HEK293 (cell line): ENCODE results near the gene ADGRF3.
"Not testable (repeated sequence)": the region's sequence is repeated elsewhere in the genome, so short reads cannot be mapped to it uniquely, and the experiment has no call there.

ENCODE experiments used
- CTCF ChIA-PET: fragments of 350-600 bp; formaldehyde crosslinking; extraction: SDS; loops from one replicate; lab custom pipeline; 2021; ENCODE audit warnings: antibody characterized with exemption; lab: Yijun Ruan, JAX
- POLR2A ChIA-PET: fragments of 300-600 bp; formaldehyde crosslinking; extraction: SDS; loops from one replicate; lab custom pipeline; 2020; ENCODE audit warnings: antibody characterized with exemption, inconsistent platforms; lab: Yijun Ruan, JAX
- H3K27ac ChIP-seq: fragments of 200-500 bp; sonication (Bioruptor generic); 2 replicates; pipeline ENCODE4 v1.5.1; 2014; ENCODE audit warnings: low read depth, low read length, control low read depth, inconsistent platforms; ENCODE audit errors: extremely low read depth
- H3K36me3 ChIP-seq, 2 experiments: fragments of 200-500 bp in 1 of 2; sonication (Bioruptor generic) in 1 of 2; 1 replicate in 1 of 2; 2 replicates in 1 of 2; pipeline ENCODE4 v1.5.1; 2014 to 2017; ENCODE audit warnings: inconsistent platforms in 2 of 2, low read length in 2 of 2; ENCODE audit not compliant: control insufficient read depth in 2 of 2, insufficient read depth in 1 of 2
- H3K4me1 ChIP-seq: fragments of 200-500 bp; sonication (Bioruptor generic); 2 replicates; pipeline ENCODE4 v1.5.1; 2014; ENCODE audit warnings: mild to moderate bottlenecking, low read length, inconsistent platforms; ENCODE audit not compliant: control insufficient read depth, insufficient read depth
- H3K4me3 ChIP-seq: 2 replicates; pipeline ENCODE4 v1.5.1; 2011; ENCODE audit warnings: low read depth, mild to moderate bottlenecking, control low read depth, low read length, moderate library complexity
- H3K9me3 ChIP-seq: fragments of 200-500 bp; sonication (Bioruptor generic); 2 replicates; pipeline ENCODE4 v1.5.1; 2014; ENCODE audit warnings: low read depth, low read length, inconsistent platforms; ENCODE audit not compliant: control insufficient read depth, insufficient read depth
- IKZF3 ChIP-seq: fragments of 450-650 bp; IDR thresholded peaks from 2 replicates; pipeline ENCODE4 v1.5.0; 2018; ENCODE audit warnings: missing biosample characterization, mild to moderate bottlenecking, missing genetic modification characterization, moderate library complexity
- PRDM6 ChIP-seq: fragments of 450-650 bp; formaldehyde crosslinking; IDR thresholded peaks from 2 replicates; pipeline ENCODE4 v1.5.1; 2017; ENCODE audit warnings: missing biosample characterization, missing genetic modification characterization
- ZNF148 ChIP-seq: fragments of 450-650 bp; formaldehyde crosslinking; IDR thresholded peaks from 2 replicates; pipeline ENCODE4 v1.5.0; 2017; ENCODE audit warnings: missing biosample characterization, missing genetic modification characterization, borderline replicate concordance
- ZNF202 ChIP-seq: fragments of 450-650 bp; formaldehyde crosslinking; IDR thresholded peaks from 2 replicates; pipeline ENCODE4 v1.5.1; 2016; ENCODE audit warnings: missing biosample characterization, missing genetic modification characterization, borderline replicate concordance
- ZNF248 ChIP-seq: fragments of 450-650 bp; formaldehyde crosslinking; IDR thresholded peaks from 2 replicates; pipeline ENCODE4 v1.5.1; 2017; ENCODE audit warnings: missing biosample characterization, missing genetic modification characterization
- ZNF416 ChIP-seq: fragments of 450-650 bp; formaldehyde crosslinking; IDR thresholded peaks from 2 replicates; pipeline ENCODE4 v1.5.1; 2016; ENCODE audit warnings: missing biosample characterization, missing genetic modification characterization
- ZNF555 ChIP-seq: fragments of 450-650 bp; formaldehyde crosslinking; conservative IDR thresholded peaks from 2 replicates; pipeline ENCODE4 v1.5.1; 2017; ENCODE audit warnings: missing biosample characterization, mild to moderate bottlenecking, missing genetic modification characterization, inconsistent platforms
- ZNF658 ChIP-seq: fragments of 450-650 bp; formaldehyde crosslinking; IDR thresholded peaks from 2 replicates; pipeline ENCODE4; 2016; ENCODE audit warnings: missing biosample characterization, missing genetic modification characterization
- ZNF76 ChIP-seq: fragments of 450-650 bp; formaldehyde crosslinking; IDR thresholded peaks from 2 replicates; pipeline ENCODE4; 2016; ENCODE audit warnings: low read depth, missing biosample characterization, missing genetic modification characterization, borderline replicate concordance
- ZNF776 ChIP-seq: fragments of 450-650 bp; formaldehyde crosslinking; IDR thresholded peaks from 2 replicates; pipeline ENCODE4 v1.5.0; 2017; ENCODE audit warnings: missing biosample characterization, missing genetic modification characterization, borderline replicate concordance
- ZNF792 ChIP-seq: fragments of 450-650 bp; formaldehyde crosslinking; IDR thresholded peaks from 2 replicates; pipeline ENCODE4 v1.5.1; 2016; ENCODE audit warnings: missing biosample characterization, missing genetic modification characterization
- TF ChIP-seq, protein P1 (sequence below): fragments of 450-650 bp; formaldehyde crosslinking; IDR thresholded peaks from 2 replicates; pipeline ENCODE4 v1.5.1; 2017; ENCODE audit warnings: missing biosample characterization, missing genetic modification characterization
- TF ChIP-seq, protein P2 (sequence below): fragments of 450-650 bp; formaldehyde crosslinking; IDR thresholded peaks from 2 replicates; pipeline ENCODE4 v1.5.1; 2016; ENCODE audit warnings: missing biosample characterization, missing genetic modification characterization
- TF ChIP-seq, protein P3 (sequence below): sonication (generic); formaldehyde crosslinking; IDR thresholded peaks from 2 replicates; pipeline ENCODE4 v1.8.1; 2022; ENCODE audit warnings: mild to moderate bottlenecking, moderate library complexity, missing genetic modification reagents
- TF ChIP-seq, protein P4 (sequence below): fragments of 450-650 bp; formaldehyde crosslinking; IDR thresholded peaks from 2 replicates; pipeline ENCODE4 v1.5.1; 2017; ENCODE audit warnings: missing biosample characterization, missing genetic modification characterization

The ADGRF3 gene

GRCh38 chr2:26309921-26310320, 36.7 kb downstream of the ADGRF3 start (continued):
- TF ChIP-seq PRDM6 (tag by site-specific recombination) (no peak), ZNF416 (tag by site-specific recombination) (no peak), ZNF148 (tag by site-specific recombination) (no peak), ZNF202 (tag by site-specific recombination) (no peak), IKZF3 (tag by site-specific recombination) (no peak), ZNF555 (tag by site-specific recombination) (no peak)
- TF ChIP-seq, protein P1, sequence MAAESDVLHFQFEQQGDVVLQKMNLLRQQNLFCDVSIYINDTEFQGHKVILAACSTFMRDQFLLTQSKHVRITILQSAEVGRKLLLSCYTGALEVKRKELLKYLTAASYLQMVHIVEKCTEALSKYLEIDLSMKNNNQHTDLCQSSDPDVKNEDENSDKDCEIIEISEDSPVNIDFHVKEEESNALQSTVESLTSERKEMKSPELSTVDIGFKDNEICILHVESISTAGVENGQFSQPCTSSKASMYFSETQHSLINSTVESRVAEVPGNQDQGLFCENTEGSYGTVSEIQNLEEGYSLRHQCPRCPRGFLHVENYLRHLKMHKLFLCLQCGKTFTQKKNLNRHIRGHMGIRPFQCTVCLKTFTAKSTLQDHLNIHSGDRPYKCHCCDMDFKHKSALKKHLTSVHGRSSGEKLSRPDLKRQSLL (tag by site-specific recombination) = no peak
- TF ChIP-seq, protein P2, sequence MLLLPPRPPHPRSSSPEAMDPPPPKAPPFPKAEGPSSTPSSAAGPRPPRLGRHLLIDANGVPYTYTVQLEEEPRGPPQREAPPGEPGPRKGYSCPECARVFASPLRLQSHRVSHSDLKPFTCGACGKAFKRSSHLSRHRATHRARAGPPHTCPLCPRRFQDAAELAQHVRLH (tag by site-specific recombination) = no peak

- H3K36me3 ChIP-seq = no peaks in the 10 kb centered on the region
- H3K9me3 ChIP-seq = no peaks in the 10 kb centered on the region
- no peaks in the 10 kb centered on the region for H3K4me1 ChIP-seq
- TF ChIP-seq ZNF776 (tag by site-specific recombination) (no peak), ZNF658 (tag by site-specific recombination) (no peak), ZNF792 (tag by site-specific recombination) (no peak), ZNF248 (no peak)
- no peak overlapping the region for H3K27ac ChIP-seq
- POLR2A ChIA-PET = no interaction called here
- H3K4me3 ChIP-seq = no peak overlapping the region
- CTCF ChIA-PET = interaction anchor here (0.6 to 1.4 kb wide), 3 partner anchors 7 to 355 kb away, joined by 3 to 4 read pairs (median 3); no protein-coding TSS in a partner anchor
These were observed 41.0 kb downstream of the ADGRF3 start for GRCh38 chr2:26305540-26305939.

DNA sequence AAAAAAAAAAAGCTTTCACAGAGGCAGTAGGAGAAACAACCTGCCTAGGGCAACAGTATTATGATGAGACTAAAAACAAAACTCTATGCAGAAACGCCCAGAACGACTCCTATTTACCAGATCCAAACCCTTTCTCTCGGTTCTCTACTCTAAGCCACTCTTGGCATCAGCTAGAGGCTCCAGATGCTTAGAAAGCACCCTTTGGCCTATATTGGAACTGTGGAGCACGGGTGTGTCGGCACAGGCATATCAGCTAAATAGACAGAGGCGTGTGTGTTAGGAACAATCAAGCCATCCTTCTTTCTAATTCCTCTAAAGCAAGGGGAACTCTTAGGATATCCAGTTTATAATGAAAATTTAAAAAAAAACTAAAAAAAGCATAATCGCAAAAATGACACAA, 41.5 kb downstream of the ADGRF3 start:
- H3K36me3 ChIP-seq, H3K4me1 ChIP-seq, H3K9me3 ChIP-seq, POLR2A ChIA-PET, H3K4me3 ChIP-seq, H3K27ac ChIP-seq: not testable (repeated sequence)
- CTCF ChIA-PET = interaction anchor here (0.6 to 1.4 kb wide), 3 partner anchors 8 to 355 kb away, joined by 3 to 4 read pairs (median 3); partner anchors contain the start of gene SELENOI

DNA sequence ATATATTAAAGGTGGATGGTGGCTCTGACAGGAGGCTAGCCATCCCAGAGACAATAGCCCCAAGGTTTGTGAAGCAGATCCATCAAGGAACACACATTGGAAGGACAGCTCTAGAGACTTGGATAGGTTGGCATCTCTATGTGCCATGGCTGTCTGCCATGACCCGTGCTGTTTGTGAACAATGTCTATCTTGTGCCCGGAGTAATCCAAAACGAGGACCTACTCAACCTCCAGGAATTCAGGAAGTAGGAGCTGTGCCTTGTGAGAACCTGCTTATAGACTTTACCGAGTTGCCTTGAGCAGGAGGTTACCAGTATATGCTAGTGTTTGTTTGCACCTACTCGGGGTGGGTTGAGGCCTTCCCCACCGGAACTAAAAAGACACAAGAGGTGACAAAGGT, 43.7 kb downstream of the ADGRF3 start:
- TF ChIP-seq, protein P3, sequence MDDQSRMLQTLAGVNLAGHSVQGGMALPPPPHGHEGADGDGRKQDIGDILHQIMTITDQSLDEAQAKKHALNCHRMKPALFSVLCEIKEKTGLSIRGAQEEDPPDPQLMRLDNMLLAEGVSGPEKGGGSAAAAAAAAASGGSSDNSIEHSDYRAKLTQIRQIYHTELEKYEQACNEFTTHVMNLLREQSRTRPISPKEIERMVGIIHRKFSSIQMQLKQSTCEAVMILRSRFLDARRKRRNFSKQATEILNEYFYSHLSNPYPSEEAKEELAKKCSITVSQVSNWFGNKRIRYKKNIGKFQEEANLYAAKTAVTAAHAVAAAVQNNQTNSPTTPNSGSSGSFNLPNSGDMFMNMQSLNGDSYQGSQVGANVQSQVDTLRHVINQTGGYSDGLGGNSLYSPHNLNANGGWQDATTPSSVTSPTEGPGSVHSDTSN = no peak
- TF ChIP-seq, protein P4, sequence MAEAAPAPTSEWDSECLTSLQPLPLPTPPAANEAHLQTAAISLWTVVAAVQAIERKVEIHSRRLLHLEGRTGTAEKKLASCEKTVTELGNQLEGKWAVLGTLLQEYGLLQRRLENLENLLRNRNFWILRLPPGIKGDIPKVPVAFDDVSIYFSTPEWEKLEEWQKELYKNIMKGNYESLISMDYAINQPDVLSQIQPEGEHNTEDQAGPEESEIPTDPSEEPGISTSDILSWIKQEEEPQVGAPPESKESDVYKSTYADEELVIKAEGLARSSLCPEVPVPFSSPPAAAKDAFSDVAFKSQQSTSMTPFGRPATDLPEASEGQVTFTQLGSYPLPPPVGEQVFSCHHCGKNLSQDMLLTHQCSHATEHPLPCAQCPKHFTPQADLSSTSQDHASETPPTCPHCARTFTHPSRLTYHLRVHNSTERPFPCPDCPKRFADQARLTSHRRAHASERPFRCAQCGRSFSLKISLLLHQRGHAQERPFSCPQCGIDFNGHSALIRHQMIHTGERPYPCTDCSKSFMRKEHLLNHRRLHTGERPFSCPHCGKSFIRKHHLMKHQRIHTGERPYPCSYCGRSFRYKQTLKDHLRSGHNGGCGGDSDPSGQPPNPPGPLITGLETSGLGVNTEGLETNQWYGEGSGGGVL = no peak
- no peak for TF ChIP-seq ZNF76 (tag by site-specific recombination)
- CTCF ChIA-PET = no interaction called here

More for the DNA sequence above, 43.7 kb downstream of the ADGRF3 start:
- no peaks in the 10 kb centered on the region for H3K9me3 ChIP-seq
- H3K36me3 ChIP-seq = no peaks in the 10 kb centered on the region
- POLR2A ChIA-PET = no interaction called here
- H3K4me3 ChIP-seq = no peak overlapping the region
- no peaks in the 10 kb centered on the region for H3K4me1 ChIP-seq
- H3K27ac ChIP-seq = no peak overlapping the region
